Activated CD8-positive, alpha-beta memory T cell treated with anti-CD3 and anti-CD28 coated beads, Interleukin-2, amount 50 U/mL, for 1 hour (primary cell): ENCODE measurements around the gene CDH6.

Experiments
- DNase-seq: peaks from one replicate; pipeline ENCODE4 v3.0.0-alpha.2; 2020; ENCODE audit errors: extremely low read depth

Gene CDH6

GRCh38 chr5:31375999-31376720, 182.7 kb downstream of the CDH6 start:
- DNase-seq = no peak

- DNase-seq = no peak
Observed at GRCh38 chr5:31377274-31377946, 183.9 kb downstream of the CDH6 start.

- no peak for DNase-seq
Observed at GRCh38 chr5:31378136-31378535, 184.7 kb downstream of the CDH6 start.
